GM13977 (cell line): ENCODE data around the gene RUNX2.

ENCODE experiments used
- DNase-seq: peaks from one replicate; pipeline ENCODE4 v3.0.0; 2012; ENCODE audit warnings: low spot score
- CTCF ChIP-seq: IDR thresholded peaks from 2 replicates; pipeline ENCODE4 v1.5.1; 2012; ENCODE audit warnings: mild to moderate bottlenecking, control low read depth; ENCODE audit not compliant: insufficient read depth; ENCODE audit errors: extremely low read depth, missing control alignments
- in situ Hi-C: fragments of 300-500 bp; cut with MboI; formaldehyde crosslinking; loops from one replicate; pipeline ENCODE4 v1.12.0; 2022; ENCODE audit warnings: low sequenced_read_pairs, low pct_unique_long_range_greater_than_20kb, mixed read lengths, inconsistent platforms; ENCODE audit not compliant: unreplicated experiment

Gene RUNX2

DNA sequence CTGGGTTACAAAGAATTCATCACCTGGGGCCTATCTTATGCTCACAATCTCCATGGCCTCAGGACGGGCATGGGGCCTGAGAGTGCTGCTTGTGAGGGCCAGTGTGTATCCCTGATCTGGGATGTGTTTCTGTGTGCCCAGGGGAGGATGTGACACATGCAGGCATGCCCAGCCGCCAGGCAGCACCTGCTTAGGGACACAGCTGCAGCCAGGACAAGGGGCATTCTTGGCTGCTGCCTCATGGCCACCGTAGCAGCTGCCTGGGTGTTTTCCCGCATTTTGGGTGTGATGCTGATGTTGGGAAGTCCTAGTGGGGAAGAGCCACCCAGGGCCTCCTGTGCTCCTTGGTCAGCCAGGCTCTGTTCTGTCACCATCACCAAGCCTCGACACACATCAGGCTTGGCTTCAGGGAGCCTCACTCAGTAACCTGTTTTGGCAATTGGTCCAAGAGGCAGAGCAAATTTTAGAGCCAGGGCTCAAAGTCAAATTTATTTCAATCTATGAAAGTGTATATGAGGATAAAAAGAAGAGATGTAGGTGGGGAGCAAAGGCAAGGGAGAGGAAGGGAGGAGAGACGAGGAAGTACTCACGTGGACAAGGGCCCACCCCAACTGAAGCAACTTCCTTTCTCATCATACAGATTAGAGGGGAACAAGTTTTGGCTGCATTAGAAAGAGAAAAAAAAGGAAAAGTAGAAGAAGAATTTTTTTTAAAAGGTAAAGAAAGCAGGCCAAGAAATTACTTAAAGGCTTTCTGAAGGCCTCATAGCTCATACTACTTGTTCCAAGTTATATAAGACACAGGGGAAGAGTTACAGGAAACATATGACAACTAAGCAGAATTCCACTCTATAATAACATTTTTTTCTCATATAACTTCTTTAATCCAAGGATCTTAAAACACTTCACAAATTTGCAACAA, 319.5 kb downstream of the RUNX2 start:
- no peak for TF ChIP-seq CTCF
- in situ Hi-C loops, result no loop called here
- no peak for DNase-seq

- TF ChIP-seq CTCF, result no peak
- in situ Hi-C loops, result no loop called here
- no peak for DNase-seq
Observed at GRCh38 chr6:45648262-45648620, 320.1 kb downstream of the RUNX2 start.

- no peak for DNase-seq
- in situ Hi-C loops, result no loop called here
- TF ChIP-seq CTCF, result no peak
Observed at GRCh38 chr6:45650524-45651135, 322.5 kb downstream of the RUNX2 start.

- no peak for TF ChIP-seq CTCF
- DNase-seq, result no peak
- in situ Hi-C loops, result no loop called here
Observed at GRCh38 chr6:45651301-45651700, 323.2 kb downstream of the RUNX2 start.

GRCh38 chr6:45652416-45652815, 324.3 kb downstream of the RUNX2 start:
- no peak for DNase-seq
- in situ Hi-C loops, result no loop called here
- no peak for TF ChIP-seq CTCF

DNA sequence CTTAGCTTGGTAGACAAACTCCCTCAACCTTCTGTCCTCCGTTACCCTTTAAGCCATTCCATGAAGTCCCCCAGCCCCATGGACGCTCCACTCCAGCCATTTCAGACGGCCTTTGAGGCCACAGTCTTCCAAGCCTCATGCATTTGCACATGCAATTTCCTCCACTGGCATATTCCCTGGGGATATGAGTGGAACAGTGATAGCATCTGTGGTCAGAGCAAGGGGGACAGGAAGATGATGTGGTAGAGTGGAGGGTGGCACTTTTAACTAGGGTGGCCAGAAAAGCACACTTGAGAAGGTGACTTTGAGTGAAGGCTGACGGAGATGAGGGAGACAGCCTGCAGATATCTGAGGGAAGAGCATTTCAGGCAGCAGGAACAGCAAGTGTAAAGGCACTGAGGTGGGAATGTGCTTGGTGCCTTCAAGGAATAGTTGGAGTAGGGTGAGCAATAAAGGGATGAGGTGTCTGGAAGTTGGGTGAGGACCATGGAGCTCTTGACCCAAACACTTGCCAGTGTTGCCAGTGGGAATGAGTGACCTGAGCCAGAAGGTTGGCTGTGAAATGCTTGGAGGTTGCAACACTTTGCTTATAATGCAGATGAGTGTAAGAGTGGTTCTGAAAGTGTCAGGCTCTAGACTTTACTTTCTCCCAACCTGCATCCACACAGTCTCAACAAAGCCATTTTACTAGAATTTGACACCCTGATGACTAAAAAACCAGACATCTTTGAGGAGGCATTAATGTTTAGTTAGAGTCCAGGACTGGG, 325.2 kb downstream of the RUNX2 start:
- no peak for TF ChIP-seq CTCF
- in situ Hi-C loops, result no loop called here

More for the DNA sequence above, 325.2 kb downstream of the RUNX2 start:
- no peak for DNase-seq
